T47D (cell line): ENCODE results near the gene RNF227.

Experiments
- DNase-seq, 2 experiments: peaks; one replicate each; pipeline versions ENCODE4 v3.0.0 to v3.0.0-alpha.2; 2011 to 2012; ENCODE audit warnings: low read depth in 1 of 2, low spot score in 1 of 2
- JUND ChIP-seq: IDR thresholded peaks from 2 replicates; pipeline ENCODE4 v1.6.1; 2012; ENCODE audit warnings: low read depth
- in situ Hi-C: cut with HindIII; loops from 2 replicates; pipeline ENCODE4 v1.10.0; 2016; ENCODE audit warnings: low sequenced_read_pairs, low pct_unique_long_range_greater_than_20kb

The RNF227 gene

DNA sequence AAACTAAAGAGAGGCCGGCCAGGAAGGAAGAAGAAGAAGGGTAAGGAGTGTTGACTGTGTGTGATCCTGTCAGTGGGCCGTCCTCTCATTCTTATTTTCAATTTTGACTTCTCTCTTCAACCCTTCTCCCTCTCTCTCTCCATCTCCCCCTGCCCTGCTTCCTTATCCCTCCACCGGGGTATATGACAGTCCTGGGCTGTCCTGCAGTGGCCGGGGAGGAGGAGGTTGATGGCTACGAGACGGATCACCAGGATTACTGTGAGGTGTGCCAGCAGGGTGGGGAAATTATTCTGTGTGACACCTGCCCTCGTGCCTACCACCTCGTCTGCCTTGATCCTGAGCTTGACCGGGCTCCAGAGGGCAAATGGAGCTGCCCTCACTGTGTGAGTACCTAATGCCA lies 21.9 kb downstream of the RNF227 start:
- no peak for TF ChIP-seq JUND
- in situ Hi-C loops: no loop called here
- no peak for DNase-seq

GRCh38 chr17:7893187-7893880 lies 22.8 kb downstream of the RNF227 start:
- DNase-seq: no peak
- TF ChIP-seq JUND: no peak
- in situ Hi-C loops: no loop called here

DNA sequence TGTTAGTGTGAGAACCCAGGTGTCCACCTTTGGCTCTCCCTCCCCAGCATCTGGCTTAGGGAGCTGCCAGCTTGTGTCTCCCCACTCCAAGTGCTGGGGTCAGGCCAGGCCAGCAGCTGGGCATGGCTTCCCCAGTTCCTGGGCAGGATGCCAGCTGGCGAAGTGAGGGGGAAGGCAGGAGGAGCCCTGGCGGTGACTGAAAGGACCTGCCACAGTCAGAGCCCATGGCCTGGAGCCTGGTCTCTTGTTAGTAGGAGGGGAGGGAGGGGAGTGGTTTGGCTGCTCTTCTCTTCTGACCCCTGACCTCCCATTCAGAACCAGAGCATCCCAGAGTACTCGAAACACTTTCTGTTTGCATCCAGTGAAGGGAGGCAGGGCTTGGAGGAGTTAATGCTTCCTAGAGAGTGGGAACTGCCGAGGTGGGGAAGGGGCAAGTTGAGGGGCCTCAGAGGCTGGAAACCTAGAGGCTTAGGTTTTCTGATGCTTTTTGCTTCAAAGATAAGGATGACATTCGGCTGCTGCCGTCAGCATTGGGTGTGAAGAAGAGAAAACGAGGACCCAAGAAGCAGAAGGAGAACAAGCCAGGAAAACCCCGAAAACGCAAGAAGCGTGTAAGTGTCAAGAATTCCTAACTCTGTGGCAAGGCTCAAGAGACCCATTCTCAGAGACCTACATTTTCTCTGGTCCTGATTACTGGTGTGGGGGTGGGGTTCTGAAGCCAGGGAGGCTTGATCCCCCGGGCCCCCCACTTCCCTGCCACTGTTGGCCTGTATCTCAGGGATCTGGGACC lies 26.7 kb downstream of the RNF227 start:
- in situ Hi-C loops: no loop called here
- TF ChIP-seq JUND: no peak
- DNase-seq: peak; percentile 86 to 97

DNA sequence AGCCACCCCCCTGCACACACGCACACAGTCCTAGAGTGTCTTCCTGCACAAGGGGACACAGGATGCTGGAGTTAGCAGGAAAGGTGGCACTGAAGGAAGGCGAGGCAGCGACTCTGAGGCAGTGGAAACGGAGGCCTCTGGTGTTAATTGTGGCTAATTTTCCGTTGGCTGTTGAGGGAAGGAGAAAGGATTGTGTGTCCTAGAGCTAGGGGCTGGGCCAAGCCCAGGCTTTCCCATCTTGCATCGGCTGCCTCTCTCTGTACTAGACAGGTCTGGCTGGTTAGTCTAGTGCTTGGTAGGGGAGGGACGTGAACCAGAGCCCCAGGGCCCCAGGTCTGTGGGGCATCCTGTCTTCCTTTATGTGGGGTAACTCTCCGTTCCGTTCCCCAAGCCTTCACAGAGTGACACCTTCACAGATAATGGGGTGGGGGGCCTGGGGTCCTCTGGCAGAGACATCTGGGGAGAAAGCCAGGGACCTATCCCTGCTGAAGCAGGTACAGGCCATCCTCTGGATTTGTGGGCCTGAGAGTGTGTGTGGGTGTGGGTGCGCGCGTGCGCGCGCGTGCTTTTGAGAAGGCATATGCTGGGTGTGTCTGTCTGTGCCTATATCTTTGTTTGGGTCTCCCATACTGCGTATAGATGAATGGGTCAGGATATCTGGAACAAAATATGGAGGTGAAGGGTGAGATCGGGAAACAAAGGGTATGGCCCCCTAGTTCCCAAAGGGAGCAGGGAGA lies 27.7 kb downstream of the RNF227 start, which contains the start of gene CHD3:
Gene CHD3 (plus strand): TSS at position 606 of the 737 bp plus-strand sequence. CDS start 212 bp downstream, outside the sequence.
- in situ Hi-C loops: no loop called here
- no peak for TF ChIP-seq JUND
- DNase-seq: peak; percentile 57 to 96

- no peak for TF ChIP-seq JUND
- in situ Hi-C loops: no loop called here
- peak; percentile 72 to 96 for DNase-seq
These were observed 28.5 kb downstream of the RNF227 start for GRCh38 chr17:7887482-7888183.

GRCh38 chr17:7887038-7887481 lies 29.0 kb downstream of the RNF227 start:
- no peak for DNase-seq
- TF ChIP-seq JUND: no peak
- in situ Hi-C loops: no loop called here

- TF ChIP-seq JUND: no peak
- in situ Hi-C loops: no loop called here
These were observed 29.7 kb downstream of the RNF227 start for GRCh38 chr17:7886227-7887037.

GRCh38 chr17:7885367-7886226 lies 30.5 kb downstream of the RNF227 start:
- peak; percentile 45 to 47 for DNase-seq
- in situ Hi-C loops: no loop called here
- no peak for TF ChIP-seq JUND

More at GRCh38 chr17:7886227-7887037, 29.7 kb downstream of the RNF227 start:
- DNase-seq: peak; percentile 46 to 59

GRCh38 chr17:7884581-7885366 lies 31.3 kb downstream of the RNF227 start:
- peak; percentile 11 to 21 for DNase-seq
- in situ Hi-C loops: no loop called here
- TF ChIP-seq JUND: no peak
